NCI-H1694 treated with DMSO at 0.1 percent for 48 hours (cell line): ENCODE measurements around the gene CRACDL.
A peak's percentile ranks its signal among the peaks of the same experiment; 100 is the strongest.

Source experiments
- DNase-seq: peaks from one replicate; lab custom pipeline; 2025; lab: John Stamatoyannopoulos, UW

CRACDL gene

GRCh38 chr2:98803405-98804264 lies 132.4 kb downstream of the CRACDL start:
- no peak for DNase-seq

GRCh38 chr2:98802344-98802743 lies 133.7 kb downstream of the CRACDL start:
- no peak for DNase-seq

GRCh38 chr2:98801921-98802321 lies 134.1 kb downstream of the CRACDL start:
- no peak for DNase-seq

DNA sequence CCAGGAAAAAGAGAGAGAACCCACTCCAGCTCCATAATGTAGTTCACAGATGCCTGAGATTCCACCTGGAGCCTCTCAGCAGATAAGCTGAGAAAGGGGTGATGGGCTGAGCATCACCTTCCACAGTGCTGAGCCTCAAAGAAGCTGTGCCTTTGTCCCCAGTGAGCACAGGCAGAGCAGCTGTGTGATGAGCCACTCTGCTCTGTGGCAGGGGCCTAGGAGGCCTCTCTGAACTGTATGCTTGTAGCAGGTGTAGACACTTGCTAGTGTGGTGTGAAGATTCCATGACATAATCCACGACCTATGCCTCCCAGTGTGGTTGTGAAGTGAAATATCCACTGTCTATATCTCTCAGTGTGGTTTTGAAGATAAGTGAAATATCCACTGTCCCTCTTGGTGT lies 134.7 kb downstream of the CRACDL start:
- DNase-seq, result no peak

- peak; percentile 9 for DNase-seq
Measured at GRCh38 chr2:98800330-98801064, 135.5 kb downstream of the CRACDL start.

DNA sequence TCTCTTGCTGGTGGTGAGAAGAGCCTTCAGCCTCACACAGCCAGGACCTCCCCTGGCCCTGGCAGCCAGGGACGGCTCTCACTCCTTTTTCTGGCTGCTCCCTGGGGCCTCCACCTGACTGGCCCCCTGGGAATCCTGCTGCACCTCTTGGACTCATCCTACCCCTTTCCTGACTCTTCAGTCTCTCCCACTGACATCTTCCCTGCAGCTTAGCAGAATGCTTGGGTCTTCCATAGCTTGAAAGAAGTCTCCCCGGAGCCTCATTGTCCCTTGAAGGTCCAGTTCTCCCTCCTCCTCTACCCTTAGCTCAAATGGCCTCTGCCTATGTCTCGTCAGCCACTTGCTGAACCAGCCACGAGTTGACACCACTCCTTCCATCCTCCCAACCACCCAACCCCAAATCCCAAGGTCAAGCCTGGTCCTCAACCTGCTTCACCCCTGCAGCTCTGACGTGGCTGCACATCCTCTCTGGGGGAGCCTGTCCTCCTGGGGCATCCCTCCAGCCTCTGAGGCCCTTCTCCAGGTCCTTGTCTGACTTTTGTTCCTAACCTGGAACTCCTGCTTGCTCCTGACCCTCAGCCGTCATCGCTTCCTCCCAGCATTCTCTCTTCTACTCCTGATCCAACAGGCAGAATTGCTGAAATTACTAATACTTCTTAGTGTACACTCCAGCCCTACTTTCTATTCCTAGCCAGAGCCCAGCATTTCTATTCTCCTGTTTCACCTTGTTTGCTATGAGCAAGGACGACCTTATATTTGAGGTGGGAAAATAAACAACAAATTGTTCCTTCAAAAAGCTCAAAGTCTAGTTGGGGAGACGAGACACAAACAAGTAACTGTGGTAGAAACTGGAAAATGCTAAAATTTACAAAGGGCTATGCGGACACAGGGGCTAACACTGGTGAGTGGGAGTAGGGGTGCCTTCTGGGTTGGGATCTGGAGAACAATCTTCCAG lies 136.4 kb downstream of the CRACDL start:
- no peak for DNase-seq

GRCh38 chr2:98796775-98797544 lies 139.1 kb downstream of the CRACDL start:
- DNase-seq, result no peak

DNA sequence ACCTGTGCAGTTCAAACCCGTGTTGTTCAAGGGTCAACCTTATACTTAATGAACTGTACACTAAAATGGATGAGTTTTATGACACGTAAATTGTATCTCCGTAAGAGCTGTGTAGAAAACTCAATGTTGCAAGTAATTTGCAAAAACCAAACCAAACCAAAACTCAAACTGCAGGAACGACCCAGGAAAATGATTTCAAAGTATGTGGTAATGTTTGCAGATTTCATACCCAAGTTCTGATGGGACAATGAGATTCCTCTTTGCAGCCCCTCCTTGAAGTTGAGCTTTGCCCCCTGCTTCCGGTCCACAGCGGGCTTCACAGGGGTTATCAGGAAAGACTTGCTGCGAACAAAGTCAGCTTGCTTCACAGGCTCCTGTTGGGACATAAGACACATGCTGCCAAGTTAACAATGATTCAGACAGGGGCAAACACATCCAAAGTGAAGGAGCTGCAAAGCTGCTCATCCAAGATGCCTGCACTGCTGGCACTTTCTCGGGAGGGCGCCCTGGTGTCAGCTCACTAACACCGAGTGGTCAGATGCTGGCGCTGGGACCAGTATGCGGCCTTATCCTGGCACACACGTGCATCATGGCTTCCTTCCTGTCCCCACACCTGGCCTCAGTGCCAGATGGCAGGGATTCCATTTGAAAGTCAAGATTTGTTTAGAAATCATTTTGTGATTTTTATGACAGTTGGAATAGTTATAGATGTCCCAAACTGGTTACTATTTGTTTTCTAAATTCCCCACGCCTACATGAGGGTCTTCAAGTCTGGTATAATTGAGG lies 139.9 kb downstream of the CRACDL start:
- DNase-seq, result no peak

DNA sequence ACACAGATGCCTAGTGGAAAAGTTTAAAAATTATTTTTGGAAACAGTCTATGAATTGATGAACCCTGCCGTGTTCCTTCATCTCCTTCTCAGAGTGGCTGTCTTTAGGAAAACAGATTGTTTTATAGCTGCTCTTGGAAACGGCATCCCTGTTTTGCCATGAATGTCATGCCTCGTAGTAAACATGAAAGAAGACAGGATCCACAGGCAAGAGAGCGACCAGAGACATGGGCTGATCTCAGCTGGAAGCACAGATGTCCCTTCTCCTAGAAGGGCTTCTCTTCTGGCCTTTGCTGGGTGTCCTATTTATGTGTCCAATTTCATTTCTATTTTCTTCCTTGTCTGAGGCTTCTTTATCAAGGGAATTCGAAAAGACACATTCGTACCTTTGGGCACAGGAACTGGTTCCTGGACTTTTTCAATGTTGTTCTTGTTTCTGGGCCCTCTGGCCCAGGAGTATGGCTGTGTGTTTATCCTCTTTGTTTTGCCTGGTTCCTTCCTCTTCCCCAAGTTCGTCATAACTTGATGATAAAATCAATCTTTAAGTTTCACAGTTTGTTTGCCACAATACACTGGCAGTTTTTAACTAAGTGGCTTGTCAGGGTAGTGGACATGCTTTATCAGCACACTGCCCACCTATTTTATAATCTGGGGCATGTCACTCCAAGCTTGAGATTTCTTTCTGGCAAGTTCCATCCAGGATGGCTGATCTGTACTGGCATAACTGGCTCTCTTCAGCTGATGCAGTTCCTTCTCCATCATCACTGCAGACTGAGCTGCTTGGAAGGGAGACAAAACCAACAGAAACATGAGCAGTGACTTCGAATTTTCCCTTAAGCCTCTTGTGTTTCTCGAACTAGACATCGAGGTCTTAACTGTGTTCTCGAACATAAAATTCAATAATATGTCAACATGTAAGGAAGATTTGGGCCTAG lies 141.9 kb downstream of the CRACDL start:
- no peak for DNase-seq

- no peak for DNase-seq
Measured at GRCh38 chr2:98793275-98793674, 142.8 kb downstream of the CRACDL start.

DNA sequence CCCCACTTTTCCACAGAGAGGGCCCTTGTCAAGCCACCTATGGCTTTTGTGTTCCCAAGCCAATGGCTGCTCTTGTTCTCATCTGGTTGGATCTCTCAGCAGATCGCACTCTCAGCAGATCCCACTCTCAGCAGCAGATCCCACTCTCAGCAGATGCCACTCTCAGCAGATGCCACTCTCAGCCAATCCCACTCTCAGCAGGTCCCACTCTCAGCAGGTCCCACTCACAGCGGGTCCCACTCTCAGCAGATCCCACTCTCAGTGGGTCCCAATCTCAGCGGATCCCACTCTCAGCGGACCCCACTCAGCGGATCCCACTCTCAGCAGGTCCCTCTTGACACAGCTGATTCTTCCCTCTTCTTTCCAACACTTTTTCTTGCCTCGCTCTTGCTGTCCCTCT lies 145.8 kb downstream of the CRACDL start:
- DNase-seq, result no peak

- no peak for DNase-seq
Measured at GRCh38 chr2:98787700-98788099, 148.3 kb downstream of the CRACDL start.

DNA sequence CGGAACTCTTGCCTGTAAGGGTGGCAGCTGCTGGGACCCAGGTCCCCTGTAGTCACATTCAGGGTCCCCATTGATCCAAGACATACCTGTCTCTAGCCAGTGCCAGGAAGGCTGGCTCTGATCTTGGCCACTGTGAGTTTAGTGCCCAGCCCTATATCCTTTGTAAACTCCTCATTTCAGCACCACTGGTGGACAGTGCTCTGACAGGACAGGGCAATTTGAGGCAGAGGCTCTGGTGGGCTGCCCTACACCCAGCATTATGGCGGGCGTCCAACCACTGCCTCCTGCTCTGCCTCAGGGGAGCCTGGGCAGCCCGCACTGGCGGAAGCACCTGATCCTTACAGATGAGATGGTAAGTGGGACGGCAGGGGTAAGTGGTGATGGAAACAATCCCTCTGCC lies 149.8 kb downstream of the CRACDL start:
- no peak for DNase-seq

DNA sequence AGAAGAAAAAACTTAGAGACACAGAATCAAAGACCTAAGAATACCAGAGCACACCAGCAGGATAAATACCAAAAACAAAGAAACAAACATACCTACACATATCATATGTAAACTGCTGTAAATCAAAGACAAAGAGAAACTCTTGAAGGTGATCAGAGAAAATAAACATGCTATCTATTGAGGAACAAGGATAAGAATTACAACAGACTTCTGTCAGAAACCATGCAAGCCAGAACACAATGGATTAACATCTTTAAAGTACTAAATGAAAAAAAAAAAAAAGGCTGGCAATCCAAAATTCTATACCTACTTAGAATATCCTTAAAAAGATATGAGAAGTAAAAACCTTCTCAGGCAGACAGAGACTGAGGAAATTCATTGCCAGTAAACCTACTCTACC lies 153.5 kb downstream of the CRACDL start:
- DNase-seq, result no peak

DNA sequence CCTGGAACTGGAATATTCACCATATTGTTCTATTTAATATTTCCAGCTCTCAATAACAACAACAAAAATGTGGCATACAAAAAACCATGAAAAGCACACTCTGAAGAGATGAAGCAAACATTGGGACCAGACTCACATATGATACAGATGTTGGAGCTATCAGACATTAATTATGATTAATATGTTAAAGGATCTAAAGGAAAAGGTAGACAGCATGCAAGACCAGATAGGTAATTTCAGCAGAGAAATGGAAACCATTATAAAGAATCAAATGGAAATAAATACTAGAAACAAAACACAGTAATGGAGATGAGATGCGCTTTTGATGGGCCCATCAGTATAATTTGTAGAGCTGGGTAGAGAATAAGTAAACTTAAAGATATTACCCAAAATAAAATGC lies 154.2 kb downstream of the CRACDL start:
- no peak for DNase-seq

- no peak for DNase-seq
Measured at GRCh38 chr2:98778741-98779483, 157.1 kb downstream of the CRACDL start.

DNA sequence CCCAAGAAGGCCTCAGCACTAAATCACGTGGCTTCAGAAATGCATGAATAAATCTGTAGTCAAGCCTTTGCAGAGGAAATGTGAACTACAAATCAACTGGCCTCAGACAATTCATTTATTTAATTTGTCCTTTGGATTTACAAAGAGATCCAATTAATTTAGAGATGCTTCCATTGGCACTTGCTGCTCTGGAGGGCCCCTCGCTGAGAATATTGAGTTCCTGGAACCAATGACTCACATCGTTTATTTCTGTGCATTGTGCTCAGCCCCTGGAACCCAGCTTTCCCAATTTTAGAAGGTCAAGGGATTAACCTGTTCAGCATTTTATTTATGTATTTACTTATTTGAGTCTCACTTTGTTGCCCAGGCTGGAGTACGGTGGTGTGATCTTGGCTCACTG lies 157.9 kb downstream of the CRACDL start:
- no peak for DNase-seq

GRCh38 chr2:98777710-98778109 lies 158.3 kb downstream of the CRACDL start:
- DNase-seq, result no peak

DNA sequence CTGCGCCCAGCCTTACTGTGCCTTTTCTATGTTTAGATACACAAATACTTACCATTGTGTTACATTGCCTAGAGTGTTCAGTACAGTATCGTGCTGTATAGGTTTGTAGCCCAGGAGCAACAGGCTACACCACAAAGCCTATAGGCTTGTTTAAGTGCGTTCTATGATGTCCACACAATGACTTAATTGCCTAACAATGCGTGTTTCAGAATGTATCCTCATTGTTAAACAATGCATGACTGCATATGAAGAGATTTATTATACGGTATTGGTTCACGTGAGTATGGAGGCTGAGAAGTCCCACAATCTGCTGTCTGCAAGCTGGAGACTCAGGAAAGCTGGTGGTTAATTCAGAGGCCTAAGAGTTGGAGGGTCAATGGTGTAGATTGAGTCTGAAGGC lies 158.9 kb downstream of the CRACDL start:
- no peak for DNase-seq
